ENCODE results near the gene ARHGDIG. TPM values are rescaled to one million over a fixed set of nuclear protein-coding genes. Genes with fewer than 3 reads are reported as not detected.
"Not testable (repeated sequence)": the region's sequence is repeated elsewhere in the genome, so short reads cannot be mapped to it uniquely, and the experiment has no call there.

ARHGDIG gene
- total RNA-seq, 1 donor from 2014 or later, result not detected

DNA sequence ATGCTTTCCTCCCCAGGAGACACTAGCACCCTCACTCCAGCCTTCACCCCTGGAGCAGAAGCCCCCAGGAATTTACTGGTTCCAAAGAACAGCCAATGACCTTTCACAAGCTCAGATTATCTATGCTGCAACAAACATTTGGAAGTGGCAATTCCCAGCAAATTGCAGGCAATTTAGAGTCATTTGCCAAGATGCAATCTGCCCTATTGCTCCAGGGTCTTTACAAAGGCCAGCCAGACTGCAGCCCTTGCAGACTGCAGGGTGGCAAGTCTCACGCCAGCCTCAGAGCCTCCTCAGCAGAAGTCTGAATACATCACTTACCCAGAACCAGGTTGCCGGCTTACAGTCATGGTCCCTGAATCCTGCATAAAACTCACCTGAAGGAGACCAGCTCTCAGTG lies 50.4 kb downstream of the ARHGDIG start:
- no peak overlapping the region for H3K4me3 Mint-ChIP-seq (ENCODE audit: unreplicated experiment)
- H3K9me3 Mint-ChIP-seq (ENCODE audit: unreplicated experiment), result no peaks in the 10 kb centered on the region
- H3K4me1 Mint-ChIP-seq (ENCODE audit: unreplicated experiment), result no peaks in the 10 kb centered on the region
- TF ChIP-seq CTCF (IDR thresholded peaks at IDR 0.05; ENCODE audit: unreplicated experiment), result no peak
- peaks cover 3% of the 10 kb centered on the region for H3K27me3 Mint-ChIP-seq (ENCODE audit: unreplicated experiment)
- no peak for DNase-seq (ENCODE audit: low spot score)
- no peak overlapping the region for H3K27ac Mint-ChIP-seq (ENCODE audit: unreplicated experiment)
- peaks cover 2% of the 10 kb centered on the region for H3K36me3 Mint-ChIP-seq (ENCODE audit: low read depth, unreplicated experiment)

GRCh38 chr16:331181-331814 lies 50.9 kb downstream of the ARHGDIG start:
- H3K4me1 Mint-ChIP-seq (ENCODE audit: unreplicated experiment); H3K9me3 Mint-ChIP-seq (ENCODE audit: unreplicated experiment); H3K36me3 Mint-ChIP-seq (ENCODE audit: low read depth, unreplicated experiment); H3K4me3 Mint-ChIP-seq (ENCODE audit: unreplicated experiment); H3K27me3 Mint-ChIP-seq (ENCODE audit: unreplicated experiment); H3K27ac Mint-ChIP-seq (ENCODE audit: unreplicated experiment); DNase-seq (ENCODE audit: low spot score): not testable (repeated sequence)

Other genes with a start within 250 kb of the ARHGDIG start
- 11.9 TPM for gene POLR3K, start 227.0 kb upstream of the ARHGDIG start, total RNA-seq (ENCODE audit: unreplicated experiment)
- 30.6 TPM for gene SNRNP25, start 226.8 kb upstream of the ARHGDIG start, total RNA-seq (ENCODE audit: unreplicated experiment)
- gene RHBDF1, start 208.0 kb upstream of the ARHGDIG start, total RNA-seq (ENCODE audit: unreplicated experiment), result 60.7 TPM
- 38.6 TPM for gene MPG, start 202.4 kb upstream of the ARHGDIG start, total RNA-seq (ENCODE audit: unreplicated experiment)
- gene NPRL3, start 141.9 kb upstream of the ARHGDIG start, total RNA-seq (ENCODE audit: unreplicated experiment), result 39.1 TPM
- not detected for gene HBZ, start 127.9 kb upstream of the ARHGDIG start, total RNA-seq (ENCODE audit: unreplicated experiment)
- gene HBM, start 114.6 kb upstream of the ARHGDIG start, total RNA-seq (ENCODE audit: unreplicated experiment), result not detected
- not detected for gene HBA2, start 107.7 kb upstream of the ARHGDIG start, total RNA-seq (ENCODE audit: unreplicated experiment)
- gene HBA1, start 103.9 kb upstream of the ARHGDIG start, total RNA-seq (ENCODE audit: unreplicated experiment), result not detected
- not detected for gene HBQ1, start 100.1 kb upstream of the ARHGDIG start, total RNA-seq (ENCODE audit: unreplicated experiment)
- 92.2 TPM for gene LUC7L, start 51.1 kb upstream of the ARHGDIG start, total RNA-seq (ENCODE audit: unreplicated experiment)
- gene FAM234A, start 45.8 kb upstream of the ARHGDIG start, total RNA-seq (ENCODE audit: unreplicated experiment), result 72.3 TPM
- not detected for gene RGS11, start 4.6 kb upstream of the ARHGDIG start, total RNA-seq (ENCODE audit: unreplicated experiment)
- not detected for gene PDIA2, start 2.6 kb downstream of the ARHGDIG start, total RNA-seq (ENCODE audit: unreplicated experiment)
- gene AXIN1, start 72.1 kb downstream of the ARHGDIG start, total RNA-seq (ENCODE audit: unreplicated experiment), result 17.5 TPM
- 70.8 TPM for gene MRPL28, start 89.9 kb downstream of the ARHGDIG start, total RNA-seq (ENCODE audit: unreplicated experiment)
- 133 TPM for gene PGAP6, start 101.4 kb downstream of the ARHGDIG start, total RNA-seq (ENCODE audit: unreplicated experiment)
- gene NME4, start 116.6 kb downstream of the ARHGDIG start, total RNA-seq (ENCODE audit: unreplicated experiment), result 139 TPM
- 14.6 TPM for gene DECR2, start 121.3 kb downstream of the ARHGDIG start, total RNA-seq (ENCODE audit: unreplicated experiment)
- gene RAB11FIP3, start 145.1 kb downstream of the ARHGDIG start, total RNA-seq (ENCODE audit: unreplicated experiment), result 81.5 TPM
- gene CAPN15, start 247.1 kb downstream of the ARHGDIG start, total RNA-seq (ENCODE audit: unreplicated experiment), result 49.0 TPM